ENCODE measurements around the gene SYVN1.

GRCh38 chr11:65172600-65172999 is 38.3 kb upstream of the SYVN1 start:
- TF ChIP-seq POLR2AphosphoS5 (IDR thresholded peaks at IDR 0.05) (no peak), CTCF (IDR thresholded peaks at IDR 0.05) (no peak), POLR2A (IDR thresholded peaks at IDR 0.05) (no peak)
